HEK293 (cell line): Measurements from ENCODE around the gene MYO1D.

ENCODE experiments used
- CTCF ChIA-PET: fragments of 350-600 bp; formaldehyde crosslinking; extraction: SDS; loops from one replicate; lab custom pipeline; 2021; ENCODE audit warnings: antibody characterized with exemption; lab: Yijun Ruan, JAX
- POLR2A ChIA-PET: fragments of 300-600 bp; formaldehyde crosslinking; extraction: SDS; loops from one replicate; lab custom pipeline; 2020; ENCODE audit warnings: antibody characterized with exemption, inconsistent platforms; lab: Yijun Ruan, JAX
- H3K27ac ChIP-seq: fragments of 200-500 bp; sonication (Bioruptor generic); 2 replicates; pipeline ENCODE4 v1.5.1; 2014; ENCODE audit warnings: low read depth, low read length, control low read depth, inconsistent platforms; ENCODE audit errors: extremely low read depth
- H3K36me3 ChIP-seq, 2 experiments: fragments of 200-500 bp in 1 of 2; sonication (Bioruptor generic) in 1 of 2; 1 replicate in 1 of 2; 2 replicates in 1 of 2; pipeline ENCODE4 v1.5.1; 2014 to 2017; ENCODE audit warnings: inconsistent platforms in 2 of 2, low read length in 2 of 2; ENCODE audit not compliant: control insufficient read depth in 2 of 2, insufficient read depth in 1 of 2
- H3K4me1 ChIP-seq: fragments of 200-500 bp; sonication (Bioruptor generic); 2 replicates; pipeline ENCODE4 v1.5.1; 2014; ENCODE audit warnings: mild to moderate bottlenecking, low read length, inconsistent platforms; ENCODE audit not compliant: control insufficient read depth, insufficient read depth
- H3K4me3 ChIP-seq: 2 replicates; pipeline ENCODE4 v1.5.1; 2011; ENCODE audit warnings: low read depth, mild to moderate bottlenecking, control low read depth, low read length, moderate library complexity
- H3K9me3 ChIP-seq: fragments of 200-500 bp; sonication (Bioruptor generic); 2 replicates; pipeline ENCODE4 v1.5.1; 2014; ENCODE audit warnings: low read depth, low read length, inconsistent platforms; ENCODE audit not compliant: control insufficient read depth, insufficient read depth
- BCL6B ChIP-seq: fragments of 450-650 bp; formaldehyde crosslinking; IDR thresholded peaks from 2 replicates; pipeline ENCODE4 v1.5.1; 2017; ENCODE audit warnings: missing biosample characterization, missing genetic modification characterization
- GLI4 ChIP-seq: fragments of 450-650 bp; formaldehyde crosslinking; IDR thresholded peaks from 2 replicates; pipeline ENCODE4 v1.5.1; 2016; ENCODE audit warnings: missing biosample characterization, missing genetic modification characterization
- HIC1 ChIP-seq: fragments of 450-650 bp; formaldehyde crosslinking; IDR thresholded peaks from 2 replicates; pipeline ENCODE4 v1.5.1; 2016; ENCODE audit warnings: missing biosample characterization, missing genetic modification characterization
- OSR2 ChIP-seq: fragments of 450-650 bp; formaldehyde crosslinking; IDR thresholded peaks from 2 replicates; pipeline ENCODE4 v1.5.1; 2016; ENCODE audit warnings: missing biosample characterization, missing genetic modification characterization
- OVOL3 ChIP-seq: fragments of 450-650 bp; formaldehyde crosslinking; IDR thresholded peaks from 2 replicates; pipeline ENCODE4 v1.5.1; 2016; ENCODE audit warnings: missing biosample characterization, missing genetic modification characterization
- YY1 ChIP-seq: fragments of 450-650 bp; formaldehyde crosslinking; IDR thresholded peaks from 2 replicates; pipeline ENCODE4 v1.5.1; 2018; ENCODE audit warnings: missing biosample characterization, missing genetic modification characterization
- ZBTB20 ChIP-seq: fragments of 450-650 bp; formaldehyde crosslinking; IDR thresholded peaks from 2 replicates; pipeline ENCODE4 v1.5.1; 2016; ENCODE audit warnings: missing biosample characterization, missing genetic modification characterization
- ZBTB7A ChIP-seq: fragments of 450-650 bp; formaldehyde crosslinking; IDR thresholded peaks from 2 replicates; pipeline ENCODE4 v1.5.1; 2016; ENCODE audit warnings: low read depth, missing biosample characterization, missing genetic modification characterization
- ZNF140 ChIP-seq: fragments of 450-650 bp; formaldehyde crosslinking; IDR thresholded peaks from 2 replicates; pipeline ENCODE4 v1.5.1; 2016; ENCODE audit warnings: missing biosample characterization, missing genetic modification characterization
- ZNF248 ChIP-seq: fragments of 450-650 bp; formaldehyde crosslinking; IDR thresholded peaks from 2 replicates; pipeline ENCODE4 v1.5.1; 2017; ENCODE audit warnings: missing biosample characterization, missing genetic modification characterization
- ZNF26 ChIP-seq: fragments of 450-650 bp; formaldehyde crosslinking; IDR thresholded peaks from 2 replicates; pipeline ENCODE4 v1.5.1; 2016; ENCODE audit warnings: missing biosample characterization, missing genetic modification characterization
- ZNF362 ChIP-seq: fragments of 450-650 bp; formaldehyde crosslinking; IDR thresholded peaks from 2 replicates; pipeline ENCODE4 v1.5.1; 2016; ENCODE audit warnings: missing biosample characterization, missing genetic modification characterization
- ZNF37A ChIP-seq: fragments of 450-650 bp; IDR thresholded peaks from 2 replicates; pipeline ENCODE4 v1.5.1; 2018; ENCODE audit warnings: missing biosample characterization, missing genetic modification characterization
- ZNF544 ChIP-seq: fragments of 450-650 bp; formaldehyde crosslinking; IDR thresholded peaks from 2 replicates; pipeline ENCODE4 v1.5.0; 2017; ENCODE audit warnings: missing biosample characterization, missing genetic modification characterization
- ZNF558 ChIP-seq: fragments of 450-650 bp; formaldehyde crosslinking; IDR thresholded peaks from 2 replicates; pipeline ENCODE4 v1.5.1; 2016; ENCODE audit warnings: missing biosample characterization, missing genetic modification characterization
- ZNF580 ChIP-seq: fragments of 450-650 bp; formaldehyde crosslinking; IDR thresholded peaks from 2 replicates; pipeline ENCODE4 v1.5.1; 2016; ENCODE audit warnings: missing biosample characterization, missing genetic modification characterization
- ZNF626 ChIP-seq: fragments of 450-650 bp; sonication (Bioruptor Pico); formaldehyde crosslinking; IDR thresholded peaks from 2 replicates; pipeline ENCODE4 v1.5.1; 2018; ENCODE audit warnings: missing biosample characterization, missing genetic modification characterization, inconsistent platforms
- ZNF639 ChIP-seq: fragments of 450-650 bp; formaldehyde crosslinking; IDR thresholded peaks from 2 replicates; pipeline ENCODE4 v1.5.1; 2016; ENCODE audit warnings: missing biosample characterization, missing genetic modification characterization
- ZNF660 ChIP-seq: fragments of 450-650 bp; IDR thresholded peaks from 2 replicates; pipeline ENCODE4 v1.5.1; 2018; ENCODE audit warnings: missing biosample characterization, mild to moderate bottlenecking, missing genetic modification characterization
- ZNF707 ChIP-seq: fragments of 450-650 bp; formaldehyde crosslinking; IDR thresholded peaks from 2 replicates; pipeline ENCODE4 v1.5.1; 2016; ENCODE audit warnings: missing biosample characterization, missing genetic modification characterization

The MYO1D gene

GRCh38 chr17:32551186-32551955 is 325.6 kb downstream of the MYO1D start:
- ChIA-PET CTCF (interaction anchor here (0.6 kb wide), 1 partner anchor 25 kb away, joined by 3 read pairs; no protein-coding TSS in a partner anchor), POLR2A (interaction anchor here (0.8 kb wide), 1 partner anchor 16 kb away, joined by 3 read pairs; no protein-coding TSS in a partner anchor)
- no peaks in the 10 kb centered on the region for H3K9me3 ChIP-seq
- TF ChIP-seq ZNF626 (tag by site-specific recombination) (no peak), ZNF660 (tag by site-specific recombination) (no peak), ZNF544 (tag by site-specific recombination) (no peak), OVOL3 (tag by site-specific recombination) (no peak), ZBTB20 (tag by site-specific recombination) (no peak), ZNF37A (tag by site-specific recombination) (no peak), ZNF639 (tag by site-specific recombination) (no peak), HIC1 (tag by site-specific recombination) (no peak), ZNF26 (tag by site-specific recombination) (no peak), YY1 (tag by site-specific recombination) (no peak)
- H3K36me3 ChIP-seq, result no peaks in the 10 kb centered on the region
- H3K4me3 ChIP-seq, result no peak overlapping the region
- H3K27ac ChIP-seq, result no peak overlapping the region
- no peaks in the 10 kb centered on the region for H3K4me1 ChIP-seq

- POLR2A ChIA-PET, result no interaction called here
- CTCF ChIA-PET, result no interaction called here
Measured at GRCh38 chr17:32549559-32549958, 327.4 kb downstream of the MYO1D start.

GRCh38 chr17:32546031-32546444 is 330.9 kb downstream of the MYO1D start:
- H3K27ac ChIP-seq, result no peak overlapping the region
- H3K4me3 ChIP-seq, result no peak overlapping the region
- no peaks in the 10 kb centered on the region for H3K9me3 ChIP-seq
- H3K4me1 ChIP-seq, result no peaks in the 10 kb centered on the region
- POLR2A ChIA-PET, result interaction anchor here (0.7 kb wide), 1 partner anchor 1450 kb away, joined by 4 read pairs; no protein-coding TSS in a partner anchor
- CTCF ChIA-PET, result interaction anchor here (0.6 kb wide), 1 partner anchor 211 kb away, joined by 3 read pairs; no protein-coding TSS in a partner anchor
- H3K36me3 ChIP-seq, result no peaks in the 10 kb centered on the region
- no peak for TF ChIP-seq ZNF544 (tag by site-specific recombination)
- no peak for TF ChIP-seq GLI4 (tag by site-specific recombination)
- no peak for TF ChIP-seq ZBTB7A (tag by site-specific recombination)
- TF ChIP-seq ZNF140 (tag by site-specific recombination), result no peak
- TF ChIP-seq BCL6B (tag by site-specific recombination), result no peak
- TF ChIP-seq HIC1 (tag by site-specific recombination), result no peak
- no peak for TF ChIP-seq ZNF580 (tag by site-specific recombination)

More at GRCh38 chr17:32549559-32549958, 327.4 kb downstream of the MYO1D start:
- no peak for TF ChIP-seq ZNF248 (tag by site-specific recombination)
- no peak for TF ChIP-seq ZNF558 (tag by site-specific recombination)
- TF ChIP-seq OSR2 (tag by site-specific recombination), result no peak
- TF ChIP-seq ZNF707 (tag by site-specific recombination), result no peak
- TF ChIP-seq ZNF362 (tag by site-specific recombination), result no peak
- H3K4me1 ChIP-seq, result no peaks in the 10 kb centered on the region
- no peaks in the 10 kb centered on the region for H3K36me3 ChIP-seq
- H3K27ac ChIP-seq, result no peak overlapping the region
- no peaks in the 10 kb centered on the region for H3K9me3 ChIP-seq
- H3K4me3 ChIP-seq, result no peak overlapping the region
